Stimulated activated CD8-positive, alpha-beta memory T cell treated with anti-CD3 and anti-CD28 coated beads, Interleukin-7, amount 100 ng/mL, for 24 hours (primary cell): ENCODE data around the gene CEP85.

Experiments used
- DNase-seq: peaks from one replicate; pipeline ENCODE4 v3.0.0-alpha.2; 2020; ENCODE audit warnings: low read depth

The CEP85 gene

GRCh38 chr1:26315874-26316850 lies 82.2 kb downstream of the CEP85 start:
- DNase-seq: no peak

- no peak for DNase-seq
Observed at GRCh38 chr1:26317146-26317545, 83.1 kb downstream of the CEP85 start.

- peak; percentile 32 for DNase-seq
Observed at GRCh38 chr1:26317612-26318337, 83.8 kb downstream of the CEP85 start, which contains the start of gene CD52. Gene CD52, plus strand, starts transcription at chr1:26317958. Its CDS starts 60 bp downstream, at chr1:26318018.

- no peak for DNase-seq
Observed at GRCh38 chr1:26318338-26319064, 84.5 kb downstream of the CEP85 start.

- no peak for DNase-seq
Observed at GRCh38 chr1:26320896-26321295, 86.9 kb downstream of the CEP85 start.

- peak; percentile 97 for DNase-seq
Observed at GRCh38 chr1:26321315-26322041, 87.5 kb downstream of the CEP85 start.

- DNase-seq: no peak
Observed at GRCh38 chr1:26322042-26322331, 88.0 kb downstream of the CEP85 start.

GRCh38 chr1:26323382-26323781 lies 89.4 kb downstream of the CEP85 start:
- no peak for DNase-seq

GRCh38 chr1:26324550-26324949 lies 90.5 kb downstream of the CEP85 start:
- DNase-seq: no peak

GRCh38 chr1:26327956-26328362 lies 94.0 kb downstream of the CEP85 start:
- DNase-seq: no peak
